IMR-90 (cell line): ENCODE measurements around the gene PPP2R2D. TPM values are rescaled to one million over a fixed set of nuclear protein-coding genes. Genes with fewer than 3 reads are reported as not detected.

ENCODE experiments used
- ATAC-seq: fragments of 200-7000 bp; cut with Tn5 transposase; 2 replicates; pipeline ENCODE4 v1.9.1; 2020; ENCODE audit warnings: low read depth, mild to moderate bottlenecking, moderate library complexity
- BruUV-seq: library from RNA; stranded (reverse); fragments of 400-500 nt; replicated peaks from 2 replicates; lab custom pipeline; 2021; lab: Mats Ljungman, UMichigan
- CTCF ChIA-PET: fragments of 300-600 bp; formaldehyde crosslinking; extraction: SDS; loops from one replicate; lab custom pipeline; 2021; ENCODE audit warnings: antibody characterized with exemption; lab: Yijun Ruan, JAX
- POLR2A ChIA-PET: fragments of 300-600 bp; sonication (Branson Sonifier 250); formaldehyde crosslinking; loops from one replicate; lab custom pipeline; 2022; ENCODE audit warnings: antibody characterized with exemption; ENCODE audit not compliant: unreplicated experiment; lab: Charles Lee
- DNase-seq: peaks from one replicate; pipeline ENCODE4 v3.0.0; 2013
- H2AFZ ChIP-seq: replicated peaks from 2 replicates; pipeline ENCODE3; 2013; ENCODE audit warnings: low read length, mild to moderate bottlenecking; ENCODE audit not compliant: poor library complexity
- H2AK5ac ChIP-seq: 2 replicates; pipeline ENCODE4 v1.6.1; 2013; ENCODE audit warnings: low read depth, low read length, inconsistent platforms
- H2AK9ac ChIP-seq: replicated peaks from 2 replicates; pipeline ENCODE3; 2013; ENCODE audit warnings: mild to moderate bottlenecking, low read depth, low read length, moderate library complexity; ENCODE audit not compliant: poor library complexity
- H2BK120ac ChIP-seq: 2 replicates; pipeline ENCODE4 v1.6.1; 2013; ENCODE audit warnings: low read depth, low read length, inconsistent platforms
- H2BK15ac ChIP-seq: 3 replicates; pipeline ENCODE4 v1.6.1; 2013; ENCODE audit warnings: low read depth, low read length, inconsistent platforms
- H2BK20ac ChIP-seq: 2 replicates; pipeline ENCODE4 v1.6.1; 2013; ENCODE audit warnings: low read depth, mild to moderate bottlenecking, inconsistent platforms, low read length, moderate library complexity
- H2BK5ac ChIP-seq: 2 replicates; pipeline ENCODE4 v1.6.1; 2013; ENCODE audit warnings: mild to moderate bottlenecking, low read depth, low read length, inconsistent platforms; ENCODE audit not compliant: poor library complexity, severe bottlenecking
- H3K14ac ChIP-seq: replicated peaks from 2 replicates; pipeline ENCODE4 v1.6.1; 2013; ENCODE audit warnings: low read depth, low read length, inconsistent platforms
- H3K18ac ChIP-seq: 2 replicates; pipeline ENCODE4 v1.6.1; 2013; ENCODE audit warnings: low read depth, low read length, control low read depth
- H3K23ac ChIP-seq: 2 replicates; pipeline ENCODE4 v1.6.1; 2013; ENCODE audit warnings: low read depth, low read length, inconsistent platforms
- H3K27ac ChIP-seq: 2 replicates; pipeline ENCODE4 v1.5.1; 2013; ENCODE audit warnings: mild to moderate bottlenecking, control low read depth, low read length; ENCODE audit not compliant: insufficient read depth
- H3K27me3 ChIP-seq: 2 replicates; pipeline ENCODE4 v1.6.1; 2013; ENCODE audit warnings: low read length; ENCODE audit not compliant: control insufficient read depth, insufficient read depth
- H3K36me3 ChIP-seq: 2 replicates; pipeline ENCODE4 v1.6.1; 2013; ENCODE audit warnings: low read length, mixed read lengths; ENCODE audit not compliant: control insufficient read depth, insufficient read depth
- H3K4ac ChIP-seq: 2 replicates; pipeline ENCODE4 v1.6.1; 2013; ENCODE audit warnings: low read depth, low read length, inconsistent platforms
- H3K4me1 ChIP-seq: 2 replicates; pipeline ENCODE4 v1.6.1; 2013; ENCODE audit warnings: low read length, mixed read lengths; ENCODE audit not compliant: control insufficient read depth, insufficient read depth
- H3K4me2 ChIP-seq: 2 replicates; pipeline ENCODE4 v1.6.1; 2013; ENCODE audit warnings: low read depth, mild to moderate bottlenecking, control low read depth, low read length, moderate library complexity
- H3K4me3 ChIP-seq: 2 replicates; pipeline ENCODE4 v1.5.1; 2013; ENCODE audit warnings: low read depth, mild to moderate bottlenecking, control low read depth, low read length, moderate library complexity; ENCODE audit not compliant: insufficient read depth
- H3K56ac ChIP-seq: 2 replicates; pipeline ENCODE4 v1.6.1; 2013; ENCODE audit warnings: low read length, inconsistent platforms; ENCODE audit not compliant: insufficient read depth; ENCODE audit errors: extremely low read depth
- H3K79me1 ChIP-seq, 2 experiments: 2 replicates each; pipeline ENCODE4 v1.6.1; 2013; ENCODE audit warnings: low read length in 2 of 2, inconsistent platforms in 1 of 2, low read depth in 1 of 2
- H3K9ac ChIP-seq: 2 replicates; pipeline ENCODE4 v1.6.1; 2013; ENCODE audit warnings: low read depth, low read length, control low read depth
- H3K9me1 ChIP-seq: 2 replicates; pipeline ENCODE4 v1.6.1; 2013; ENCODE audit warnings: low read length, inconsistent platforms; ENCODE audit not compliant: insufficient read depth
- H3K9me3 ChIP-seq: 2 replicates; pipeline ENCODE4 v1.6.1; 2013; ENCODE audit warnings: low read length; ENCODE audit not compliant: control insufficient read depth, insufficient read depth
- H4K20me1 ChIP-seq: 2 replicates; pipeline ENCODE4 v1.6.1; 2013; ENCODE audit warnings: low read length, inconsistent platforms; ENCODE audit not compliant: insufficient read depth
- H4K5ac ChIP-seq: 2 replicates; pipeline ENCODE4 v1.6.1; 2013; ENCODE audit warnings: mild to moderate bottlenecking, low read depth, low read length, control low read depth
- H4K8ac ChIP-seq, 2 experiments: 2 replicates each; pipeline ENCODE4 v1.6.1; 2013; ENCODE audit warnings: low read depth in 2 of 2, low read length in 2 of 2, control low read depth in 1 of 2, inconsistent platforms in 1 of 2
- H4K91ac ChIP-seq: 2 replicates; pipeline ENCODE4 v1.6.1; 2013; ENCODE audit warnings: low read depth, low read length, inconsistent platforms; ENCODE audit not compliant: insufficient read depth
- CEBPB ChIP-seq: IDR thresholded peaks from 2 replicates; pipeline ENCODE4 v1.6.1; 2012; ENCODE audit warnings: low read depth, low read length, improper control_type of control experiment
- CHD1 ChIP-seq: IDR thresholded peaks from 2 replicates; pipeline ENCODE4 v1.6.1; 2012; ENCODE audit warnings: low read depth, low read length, improper control_type of control experiment
- FOS ChIP-seq: fragments of 150-350 bp; IDR thresholded peaks from 2 replicates; pipeline ENCODE4 v1.6.1; 2016; ENCODE audit warnings: low read depth, low read length
- MAZ ChIP-seq: IDR thresholded peaks from 2 replicates; pipeline ENCODE4 v1.6.1; 2012; ENCODE audit warnings: low read depth, mild to moderate bottlenecking, low read length, improper control_type of control experiment, moderate library complexity, borderline replicate concordance
- MXI1 ChIP-seq: IDR thresholded peaks from 2 replicates; pipeline ENCODE4 v1.6.1; 2012; ENCODE audit warnings: low read depth, mild to moderate bottlenecking, low read length, moderate library complexity, borderline replicate concordance
- POLR2A ChIP-seq: IDR thresholded peaks from 2 replicates; pipeline ENCODE4 v1.6.1; 2012; ENCODE audit warnings: mild to moderate bottlenecking, low read depth, low read length
- RAD21 ChIP-seq: IDR thresholded peaks from 2 replicates; pipeline ENCODE4 v1.6.1; 2012; ENCODE audit warnings: low read length, improper control_type of control experiment
- RCOR1 ChIP-seq: IDR thresholded peaks from 2 replicates; pipeline ENCODE4 v1.6.1; 2012; ENCODE audit warnings: mild to moderate bottlenecking, low read length, improper control_type of control experiment; ENCODE audit not compliant: insufficient replicate concordance
- RFX5 ChIP-seq: IDR thresholded peaks from 2 replicates; pipeline ENCODE4 v1.8.0; 2012; ENCODE audit warnings: low read depth, mild to moderate bottlenecking, low read length, moderate library complexity
- SMC3 ChIP-seq: fragments of 150-350 bp; IDR thresholded peaks from 2 replicates; pipeline ENCODE4 v1.6.1; 2016; ENCODE audit warnings: low read depth, mild to moderate bottlenecking, antibody characterized with exemption, low read length, moderate library complexity
- WGBS, 2 experiments: methylation state at CpG; one replicate each; pipeline versions ENCODE4 v1.1.5 to v1.1.7; 2013; ENCODE audit warnings: missing lambda C conversion rate in 2 of 2; ENCODE audit not compliant: insufficient read length in 1 of 2; ENCODE audit errors: extremely low coverage in 2 of 2; 5-methylcytosine and 5-hydroxymethylcytosine counted together
- dilution Hi-C: fragments of 300-500 bp; cut with HindIII; formaldehyde crosslinking; loops from one replicate; pipeline ENCODE4 v1.14.3; 2018; ENCODE audit warnings: low sequenced_read_pairs; ENCODE audit not compliant: unreplicated experiment
- in situ Hi-C: fragments of 300-500 bp; cut with MboI; formaldehyde crosslinking; loops from 3 replicates; pipeline ENCODE4 v1.14.3; 2019; ENCODE audit warnings: low sequenced_read_pairs, inconsistent platforms, mixed read lengths
- intact Hi-C: fragments of 100-400 bp; cut with micrococcal nuclease; formaldehyde crosslinking; loops from 2 replicates; pipeline ENCODE4 v1.10.0; 2022
- polyA plus RNA-seq, 3 experiments: library from polyadenylated mRNA; depleted of rRNA; stranded (reverse); fragments of >200 nt; gene quantifications; 2 replicates each; pipeline ENCODE4 v1.2.3, GENCODE V29; 2012; ENCODE audit warnings: low replicate concordance in 1 of 3
- total RNA-seq: library from RNA; depleted of rRNA; stranded (reverse); fragments of >200 nt; gene quantifications from 2 replicates; pipeline ENCODE4 v1.2.3, GENCODE V29; 2012
- TF ChIP-seq, protein P1 (sequence below): fragments of 150-350 bp; IDR thresholded peaks from 2 replicates; pipeline ENCODE4 v1.6.1; 2017; ENCODE audit warnings: mild to moderate bottlenecking, antibody characterized with exemption, low read length, low read depth
- TF ChIP-seq, protein P2 (sequence below): conservative IDR thresholded peaks from 2 replicates; pipeline ENCODE4 v1.5.1; 2012; ENCODE audit warnings: mild to moderate bottlenecking, low read depth, low read length, improper control_type of control experiment
- TF ChIP-seq, protein P3 (sequence below): fragments of 150-350 bp; IDR thresholded peaks from 2 replicates; pipeline ENCODE4 v1.6.1; 2016; ENCODE audit warnings: low read depth, mild to moderate bottlenecking, low read length, moderate library complexity, borderline replicate concordance

The PPP2R2D gene
- total and polyA plus RNA-seq, 2 of the 4 experiments (the other 2 are of a cell fraction) = 22.8 to 23.8 TPM

DNA sequence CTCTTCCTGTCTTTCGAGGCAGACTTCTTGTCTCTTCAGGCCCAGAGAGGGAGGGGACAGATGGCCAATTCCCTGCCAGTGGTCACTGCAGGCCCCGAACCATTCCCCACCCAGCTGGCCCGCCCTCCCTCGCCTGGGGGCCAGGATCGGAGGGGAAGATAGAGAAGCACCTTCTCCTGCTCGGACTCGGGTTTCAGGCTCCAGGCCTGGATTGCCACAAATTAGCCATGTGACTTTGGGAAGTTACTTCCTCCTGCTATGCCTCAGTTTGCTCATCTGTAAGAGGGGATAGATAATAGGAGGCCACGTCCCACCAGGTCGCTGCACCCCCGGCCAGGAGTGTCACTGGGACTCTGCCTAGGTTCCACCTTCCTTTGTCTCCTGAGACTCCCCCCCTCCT is 24.8 kb upstream of the PPP2R2D start:
- Histone ChIP-seq H3K27ac (no peak overlapping the region), H3K27me3 (peaks cover 7% of the 10 kb centered on the region; the same call in 1 of the 2 replicates), H2AK9ac (no peak overlapping the region), H2BK5ac (no peak overlapping the region), H3K18ac (no peak overlapping the region), H3K56ac (no peak overlapping the region), H3K4me3 (no peak overlapping the region), H4K91ac (no peak overlapping the region), H3K14ac (no peak overlapping the region), H4K8ac (no peak overlapping the region), H3K36me3 (no peaks in the 10 kb centered on the region), H3K4me1 (no peaks in the 10 kb centered on the region), H2BK15ac (no peak overlapping the region), H3K23ac (no peak overlapping the region), H3K9me3 (no peaks in the 10 kb centered on the region), H2AFZ (no peak overlapping the region), H3K4ac (no peak overlapping the region), H4K5ac (no peak overlapping the region), H3K9me1 (no peaks in the 10 kb centered on the region), H2BK120ac (no peak overlapping the region), H4K20me1 (no peaks in the 10 kb centered on the region), H2BK20ac (no peak overlapping the region), H3K9ac (no peak overlapping the region), H3K79me1 (no peaks in the 10 kb centered on the region), H2AK5ac (no peak overlapping the region), H3K4me2 (no peak overlapping the region)
- dilution Hi-C loops (no loop called here), in situ Hi-C loops (loop anchor here (5.0 kb wide), 1 partner anchor 1689 kb away; no protein-coding TSS in a partner anchor), intact Hi-C loops (no loop called here)
- ATAC-seq (no peak), DNase-seq (no peak)
- WGBS, 2 experiments = no CpG with 5 or more reads among the region's 10 CpGs
- BruUV-seq = no TSS peak
- no peak for TF ChIP-seq RAD21
- TF ChIP-seq, protein P1, sequence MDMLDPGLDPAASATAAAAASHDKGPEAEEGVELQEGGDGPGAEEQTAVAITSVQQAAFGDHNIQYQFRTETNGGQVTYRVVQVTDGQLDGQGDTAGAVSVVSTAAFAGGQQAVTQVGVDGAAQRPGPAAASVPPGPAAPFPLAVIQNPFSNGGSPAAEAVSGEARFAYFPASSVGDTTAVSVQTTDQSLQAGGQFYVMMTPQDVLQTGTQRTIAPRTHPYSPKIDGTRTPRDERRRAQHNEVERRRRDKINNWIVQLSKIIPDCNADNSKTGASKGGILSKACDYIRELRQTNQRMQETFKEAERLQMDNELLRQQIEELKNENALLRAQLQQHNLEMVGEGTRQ = no peak
- TF ChIP-seq MAZ = no peak
- TF ChIP-seq FOS = no peak
- TF ChIP-seq SMC3 = no peak
- no peak for TF ChIP-seq MXI1
- TF ChIP-seq RFX5 = no peak
- TF ChIP-seq CHD1 = no peak
- TF ChIP-seq, protein P2, sequence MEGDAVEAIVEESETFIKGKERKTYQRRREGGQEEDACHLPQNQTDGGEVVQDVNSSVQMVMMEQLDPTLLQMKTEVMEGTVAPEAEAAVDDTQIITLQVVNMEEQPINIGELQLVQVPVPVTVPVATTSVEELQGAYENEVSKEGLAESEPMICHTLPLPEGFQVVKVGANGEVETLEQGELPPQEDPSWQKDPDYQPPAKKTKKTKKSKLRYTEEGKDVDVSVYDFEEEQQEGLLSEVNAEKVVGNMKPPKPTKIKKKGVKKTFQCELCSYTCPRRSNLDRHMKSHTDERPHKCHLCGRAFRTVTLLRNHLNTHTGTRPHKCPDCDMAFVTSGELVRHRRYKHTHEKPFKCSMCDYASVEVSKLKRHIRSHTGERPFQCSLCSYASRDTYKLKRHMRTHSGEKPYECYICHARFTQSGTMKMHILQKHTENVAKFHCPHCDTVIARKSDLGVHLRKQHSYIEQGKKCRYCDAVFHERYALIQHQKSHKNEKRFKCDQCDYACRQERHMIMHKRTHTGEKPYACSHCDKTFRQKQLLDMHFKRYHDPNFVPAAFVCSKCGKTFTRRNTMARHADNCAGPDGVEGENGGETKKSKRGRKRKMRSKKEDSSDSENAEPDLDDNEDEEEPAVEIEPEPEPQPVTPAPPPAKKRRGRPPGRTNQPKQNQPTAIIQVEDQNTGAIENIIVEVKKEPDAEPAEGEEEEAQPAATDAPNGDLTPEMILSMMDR = no peak
- TF ChIP-seq POLR2A = no peak
- TF ChIP-seq CEBPB = no peak
- no peak for TF ChIP-seq RCOR1
- TF ChIP-seq, protein P3, sequence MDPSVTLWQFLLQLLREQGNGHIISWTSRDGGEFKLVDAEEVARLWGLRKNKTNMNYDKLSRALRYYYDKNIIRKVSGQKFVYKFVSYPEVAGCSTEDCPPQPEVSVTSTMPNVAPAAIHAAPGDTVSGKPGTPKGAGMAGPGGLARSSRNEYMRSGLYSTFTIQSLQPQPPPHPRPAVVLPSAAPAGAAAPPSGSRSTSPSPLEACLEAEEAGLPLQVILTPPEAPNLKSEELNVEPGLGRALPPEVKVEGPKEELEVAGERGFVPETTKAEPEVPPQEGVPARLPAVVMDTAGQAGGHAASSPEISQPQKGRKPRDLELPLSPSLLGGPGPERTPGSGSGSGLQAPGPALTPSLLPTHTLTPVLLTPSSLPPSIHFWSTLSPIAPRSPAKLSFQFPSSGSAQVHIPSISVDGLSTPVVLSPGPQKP = no peak
- POLR2A ChIA-PET = no interaction called here
- CTCF ChIA-PET = no interaction called here
